ENCODE results near the gene SEPTIN1.

SEPTIN1 gene

DNA sequence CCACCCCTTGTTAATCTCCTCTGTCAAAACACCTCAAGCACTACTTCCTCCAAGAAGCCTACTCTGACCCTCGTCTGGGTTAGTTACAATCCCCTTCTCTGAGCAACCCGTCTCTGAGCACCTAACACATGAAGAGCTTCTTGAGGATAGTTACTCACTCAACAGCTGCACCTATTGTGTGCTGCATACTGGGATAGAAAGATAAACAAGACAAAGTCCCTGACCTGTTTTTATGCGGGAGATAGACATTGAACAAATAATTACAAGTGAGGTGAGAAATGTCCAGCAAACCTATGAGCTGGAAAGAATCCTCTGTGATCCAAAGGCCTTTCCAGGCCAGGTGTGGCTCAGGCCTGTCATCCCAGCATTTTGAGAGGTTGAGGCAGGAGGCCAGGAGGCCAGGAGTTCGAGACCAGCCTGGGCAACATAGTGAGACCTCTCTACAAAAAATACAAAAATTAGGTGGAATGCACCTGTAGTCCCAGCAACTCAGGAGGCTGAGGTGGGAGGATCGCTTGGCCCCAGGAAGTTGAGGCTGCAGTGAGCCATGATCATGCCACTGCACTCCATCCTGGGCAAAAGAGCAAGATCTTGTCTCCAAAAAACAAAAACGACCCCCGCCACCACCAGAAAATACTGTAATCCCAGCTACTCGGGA, 19.5 kb upstream of the SEPTIN1 start:
- H2AFZ ChIP-seq (ENCODE audit: low read depth), result no peak overlapping the region
- no peaks in the 10 kb centered on the region for H4K20me1 ChIP-seq (ENCODE audit: insufficient read depth)
- 0 out of 2 replicates have a peak, but pooled peaks cover 3% of the 10 kb centered on the region for H3K36me3 ChIP-seq (ENCODE audit: insufficient read depth)
- TF ChIP-seq CTCF (conservative IDR thresholded peaks at IDR 0.05; ENCODE audit: low read depth, low read length), result no peak
- H3K4me3 ChIP-seq (IDR thresholded peaks at IDR 0.05; ENCODE audit: insufficient read depth, low read depth, low read length), result no peak overlapping the region
- peaks cover 7% of the 10 kb centered on the region for H3K4me1 ChIP-seq (ENCODE audit: low read depth, poor library complexity, severe bottlenecking)
- peaks cover 3% of the 10 kb centered on the region; the same call in 1 of the 2 replicates for H3K79me2 ChIP-seq (ENCODE audit: insufficient read depth, low read depth)
- no peak overlapping the region for H3K4me2 ChIP-seq
- no peak overlapping the region for H3K9ac ChIP-seq
- no peak overlapping the region for H3K27ac ChIP-seq
- no peaks in the 10 kb centered on the region for H3K27me3 ChIP-seq (ENCODE audit: insufficient read depth, low read depth)

DNA sequence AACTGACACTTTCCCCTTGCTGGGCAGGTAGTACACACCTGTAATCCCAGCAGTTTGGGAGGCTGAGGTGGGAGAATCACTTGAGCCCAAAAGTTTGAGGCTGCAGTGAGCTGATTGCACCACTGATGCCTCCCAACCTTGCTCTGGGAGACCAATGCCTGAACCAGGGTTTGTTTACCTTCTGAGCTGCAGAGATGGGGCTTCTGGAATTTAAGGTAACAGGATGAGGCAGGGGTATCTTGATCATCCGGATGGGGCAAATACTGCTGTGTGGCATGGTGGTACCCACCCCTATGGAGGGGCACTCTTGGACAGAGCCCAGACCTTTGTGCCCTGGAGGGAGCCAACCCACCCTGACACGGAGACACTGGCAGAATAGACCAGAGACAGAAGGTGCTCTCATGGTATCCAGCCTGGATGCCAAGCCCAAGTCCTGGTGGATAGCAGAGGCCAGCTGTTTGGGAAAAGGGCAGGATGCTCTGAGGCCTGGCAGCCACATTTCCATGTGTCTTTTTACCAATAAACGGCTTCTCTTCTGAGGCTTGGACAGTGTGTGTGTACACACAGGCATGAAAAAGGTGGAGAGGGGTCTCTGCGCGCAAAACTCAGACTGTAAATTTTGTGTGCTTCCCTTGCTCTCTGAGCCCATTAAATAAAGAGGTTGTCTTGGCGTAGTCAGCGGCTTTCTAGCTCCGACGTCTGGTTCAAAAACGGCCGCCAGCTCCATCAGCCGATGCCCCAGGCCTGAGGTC, 17.2 kb upstream of the SEPTIN1 start:
- Histone ChIP-seq H3K4me1 (ENCODE audit: low read depth, poor library complexity, severe bottlenecking) (peaks cover 11% of the 10 kb centered on the region), H3K27me3 (ENCODE audit: insufficient read depth, low read depth) (no peaks in the 10 kb centered on the region), H3K27ac (no peak overlapping the region), H2AFZ (ENCODE audit: low read depth) (no peak overlapping the region), H3K4me3 (IDR thresholded peaks at IDR 0.05; ENCODE audit: insufficient read depth, low read depth, low read length) (no peak overlapping the region), H3K79me2 (ENCODE audit: insufficient read depth, low read depth) (peaks cover 13% of the 10 kb centered on the region; the same call in 1 of the 2 replicates), H3K9ac (no peak overlapping the region), H3K4me2 (no peak overlapping the region), H3K36me3 (ENCODE audit: insufficient read depth) (0 out of 2 replicates have a peak, but pooled peaks cover 3% of the 10 kb centered on the region), H4K20me1 (ENCODE audit: insufficient read depth) (no peaks in the 10 kb centered on the region)
- TF ChIP-seq CTCF (conservative IDR thresholded peaks at IDR 0.05; ENCODE audit: low read depth, low read length), result no peak

GRCh38 chr16:30398661-30399434, 16.5 kb upstream of the SEPTIN1 start:
- Histone ChIP-seq H3K9ac (no peak overlapping the region), H3K27me3 (ENCODE audit: insufficient read depth, low read depth) (no peaks in the 10 kb centered on the region)

More at GRCh38 chr16:30398661-30399434, 16.5 kb upstream of the SEPTIN1 start:
- H3K79me2 ChIP-seq (ENCODE audit: insufficient read depth, low read depth), result peaks cover 13% of the 10 kb centered on the region; the same call in 1 of the 2 replicates
- TF ChIP-seq CTCF (conservative IDR thresholded peaks at IDR 0.05; ENCODE audit: low read depth, low read length), result no peak
- H3K4me2 ChIP-seq, result no peak overlapping the region
- no peak overlapping the region for H3K4me3 ChIP-seq (IDR thresholded peaks at IDR 0.05; ENCODE audit: insufficient read depth, low read depth, low read length)
- 0 out of 2 replicates have a peak, but pooled peaks cover 3% of the 10 kb centered on the region for H3K36me3 ChIP-seq (ENCODE audit: insufficient read depth)
- peaks cover 14% of the 10 kb centered on the region for H3K4me1 ChIP-seq (ENCODE audit: low read depth, poor library complexity, severe bottlenecking)
- H4K20me1 ChIP-seq (ENCODE audit: insufficient read depth), result no peaks in the 10 kb centered on the region
- no peak overlapping the region for H2AFZ ChIP-seq (ENCODE audit: low read depth)
- no peak overlapping the region for H3K27ac ChIP-seq
